Karpas-422 (cell line): Measurements from ENCODE around the gene TRPC4AP. TPM values are rescaled to one million over a fixed set of nuclear protein-coding genes. Genes with fewer than 3 reads are reported as not detected.

Source experiments
- DNase-seq: peaks from one replicate; pipeline ENCODE4 v3.0.0-alpha.2; 2015
- H2AFZ ChIP-seq: fragments of 200-600 bp; sonication (generic); 2 replicates; pipeline ENCODE4 v1.6.1; 2014; ENCODE audit warnings: antibody characterized with exemption, low read length, mixed read lengths
- H3K27ac ChIP-seq: fragments of 200-600 bp; sonication (generic); 2 replicates; pipeline ENCODE4 v1.5.1; 2014; ENCODE audit warnings: mild to moderate bottlenecking, low read length, moderate library complexity
- H3K27me3 ChIP-seq: fragments of 200-600 bp; sonication (generic); 2 replicates; pipeline ENCODE4 v1.6.1; 2014; ENCODE audit warnings: low read length, mixed read lengths
- H3K36me3 ChIP-seq: fragments of 200-600 bp; sonication (generic); 2 replicates; pipeline ENCODE4 v1.6.1; 2014; ENCODE audit warnings: low read length, mixed read lengths; ENCODE audit not compliant: insufficient read depth
- H3K4me1 ChIP-seq: fragments of 200-600 bp; sonication (generic); 2 replicates; pipeline ENCODE4 v1.6.1; 2014; ENCODE audit warnings: mild to moderate bottlenecking, low read length, mixed read lengths
- H3K4me2 ChIP-seq: fragments of 200-600 bp; sonication (generic); 2 replicates; pipeline ENCODE4 v1.6.1; 2014; ENCODE audit warnings: low read length, low read depth, mild to moderate bottlenecking; ENCODE audit not compliant: poor library complexity, severe bottlenecking
- H3K4me3 ChIP-seq: fragments of 200-600 bp; sonication (generic); 2 replicates; pipeline ENCODE4 v1.5.1; 2014; ENCODE audit warnings: mild to moderate bottlenecking, antibody characterized with exemption, low read length, mixed read lengths
- H3K79me2 ChIP-seq: fragments of 200-600 bp; sonication (generic); 2 replicates; pipeline ENCODE4 v1.6.1; 2014; ENCODE audit warnings: mild to moderate bottlenecking, low read length, mixed read lengths
- H3K9ac ChIP-seq: fragments of 200-600 bp; sonication (generic); 2 replicates; pipeline ENCODE4 v1.6.0; 2014; ENCODE audit warnings: low read length
- H3K9me2 ChIP-seq: fragments of 200-600 bp; sonication (generic), shearing (Covaris generic); replicated peaks from 2 replicates; pipeline ENCODE4 v1.6.0; 2014; ENCODE audit warnings: mild to moderate bottlenecking, low read length, moderate library complexity; ENCODE audit not compliant: insufficient read depth
- H3K9me3 ChIP-seq: fragments of 300-700, 200-600 bp; sonication (generic); 2 replicates; pipeline ENCODE4 v1.6.1; 2014; ENCODE audit warnings: low read length, mixed read lengths
- H4K20me1 ChIP-seq: fragments of 200-600 bp; sonication (generic); 2 replicates; pipeline ENCODE4 v1.6.1; 2014; ENCODE audit warnings: mild to moderate bottlenecking, antibody characterized with exemption, low read length, low read depth; ENCODE audit not compliant: insufficient read depth
- total RNA-seq: library from RNA; depleted of rRNA; stranded (reverse); fragments of >200 nt; shearing (Covaris generic); gene quantifications from 2 replicates; pipeline ENCODE4 v1.2.3, GENCODE V29; 2014; ENCODE audit warnings: low replicate concordance

TRPC4AP gene
- total RNA-seq, 1 experiment from 2014 or later, result 30.3 TPM

- H3K4me3 ChIP-seq, result no peak overlapping the region
- no peaks in the 10 kb centered on the region for H3K27me3 ChIP-seq
- no peaks in the 10 kb centered on the region for H4K20me1 ChIP-seq
- no peak overlapping the region for H3K9ac ChIP-seq
- DNase-seq, result no peak
- no peak overlapping the region for H3K27ac ChIP-seq
- peaks cover 3% of the 10 kb centered on the region for H3K4me1 ChIP-seq
- no peaks in the 10 kb centered on the region for H3K9me2 ChIP-seq
- H3K9me3 ChIP-seq, result no peaks in the 10 kb centered on the region
- H2AFZ ChIP-seq, result no peak overlapping the region
- peaks cover 4% of the 10 kb centered on the region; the same call in 1 of the 2 replicates for H3K36me3 ChIP-seq
- no peak overlapping the region for H3K4me2 ChIP-seq
- H3K79me2 ChIP-seq, result peaks cover 3% of the 10 kb centered on the region; the same call in 1 of the 2 replicates
Observed at GRCh38 chr20:35008411-35009342, 83.9 kb downstream of the TRPC4AP start.

GRCh38 chr20:35007891-35008290 lies 84.7 kb downstream of the TRPC4AP start:
- no peaks in the 10 kb centered on the region for H3K9me3 ChIP-seq

GRCh38 chr20:35007413-35007812 lies 85.2 kb downstream of the TRPC4AP start:
- Histone ChIP-seq H3K4me1 (no peaks in the 10 kb centered on the region), H3K4me3 (no peak overlapping the region), H2AFZ (no peak overlapping the region), H3K4me2 (no peak overlapping the region), H4K20me1 (no peaks in the 10 kb centered on the region), H3K36me3 (peaks cover 4% of the 10 kb centered on the region; the same call in 1 of the 2 replicates), H3K9me3 (no peaks in the 10 kb centered on the region), H3K9me2 (no peaks in the 10 kb centered on the region), H3K9ac (no peak overlapping the region), H3K27ac (no peak overlapping the region), H3K79me2 (no peaks in the 10 kb centered on the region), H3K27me3 (no peaks in the 10 kb centered on the region)
- DNase-seq, result no peak

More at GRCh38 chr20:35007891-35008290, 84.7 kb downstream of the TRPC4AP start:
- no peak overlapping the region for H3K4me2 ChIP-seq
- no peak overlapping the region for H3K9ac ChIP-seq
- DNase-seq, result no peak
- H3K27ac ChIP-seq, result no peak overlapping the region
- no peak overlapping the region for H3K4me3 ChIP-seq
- no peaks in the 10 kb centered on the region for H3K4me1 ChIP-seq
- no peaks in the 10 kb centered on the region for H3K79me2 ChIP-seq
- H4K20me1 ChIP-seq, result no peaks in the 10 kb centered on the region
- H3K27me3 ChIP-seq, result no peaks in the 10 kb centered on the region
- no peaks in the 10 kb centered on the region for H3K9me2 ChIP-seq
- no peak overlapping the region for H2AFZ ChIP-seq
- peaks cover 4% of the 10 kb centered on the region; the same call in 1 of the 2 replicates for H3K36me3 ChIP-seq

GRCh38 chr20:35006531-35006971 lies 86.1 kb downstream of the TRPC4AP start:
- no peaks in the 10 kb centered on the region for H4K20me1 ChIP-seq
- H3K9me3 ChIP-seq, result no peaks in the 10 kb centered on the region
- H3K36me3 ChIP-seq, result peaks cover 4% of the 10 kb centered on the region; the same call in 1 of the 2 replicates
- H3K4me1 ChIP-seq, result no peaks in the 10 kb centered on the region
- H2AFZ ChIP-seq, result no peak overlapping the region
- H3K79me2 ChIP-seq, result no peaks in the 10 kb centered on the region
- H3K9me2 ChIP-seq, result no peaks in the 10 kb centered on the region
- H3K4me3 ChIP-seq, result no peak overlapping the region
- H3K27ac ChIP-seq, result no peak overlapping the region
- H3K9ac ChIP-seq, result no peak overlapping the region
- no peaks in the 10 kb centered on the region for H3K27me3 ChIP-seq
- no peak for DNase-seq
- no peak overlapping the region for H3K4me2 ChIP-seq

- H3K9ac ChIP-seq, result no peak overlapping the region
- H3K36me3 ChIP-seq, result 0 out of 2 replicates have a peak, but pooled peaks cover 4% of the 10 kb centered on the region
- H3K79me2 ChIP-seq, result no peaks in the 10 kb centered on the region
- DNase-seq, result no peak
- no peak overlapping the region for H3K27ac ChIP-seq
- no peak overlapping the region for H3K4me3 ChIP-seq
- no peaks in the 10 kb centered on the region for H3K9me2 ChIP-seq
- H3K27me3 ChIP-seq, result no peaks in the 10 kb centered on the region
- H3K4me2 ChIP-seq, result no peak overlapping the region
- no peak overlapping the region for H2AFZ ChIP-seq
- H3K9me3 ChIP-seq, result no peaks in the 10 kb centered on the region
- H3K4me1 ChIP-seq, result no peaks in the 10 kb centered on the region; the same call in 1 of the 2 replicates
- no peaks in the 10 kb centered on the region for H4K20me1 ChIP-seq
Observed at GRCh38 chr20:35006009-35006408, 86.6 kb downstream of the TRPC4AP start.

- Histone ChIP-seq H3K79me2 (no peaks in the 10 kb centered on the region), H3K9ac (no peak overlapping the region), H3K4me1 (peaks cover 4% of the 10 kb centered on the region; the same call in 1 of the 2 replicates), H3K9me3 (no peaks in the 10 kb centered on the region), H3K4me3 (no peak overlapping the region), H4K20me1 (no peaks in the 10 kb centered on the region), H3K27ac (no peak overlapping the region), H3K9me2 (no peaks in the 10 kb centered on the region), H3K27me3 (no peaks in the 10 kb centered on the region), H2AFZ (no peak overlapping the region), H3K36me3 (0 out of 2 replicates have a peak, but pooled peaks cover 4% of the 10 kb centered on the region), H3K4me2 (no peak overlapping the region)
- DNase-seq, result no peak
Observed at GRCh38 chr20:35005463-35005961, 87.1 kb downstream of the TRPC4AP start.

- H3K9ac ChIP-seq, result no peak overlapping the region
- H3K9me3 ChIP-seq, result no peaks in the 10 kb centered on the region
- H3K36me3 ChIP-seq, result 0 out of 2 replicates have a peak, but pooled peaks cover 4% of the 10 kb centered on the region
- no peaks in the 10 kb centered on the region for H4K20me1 ChIP-seq
- H3K4me1 ChIP-seq, result peaks cover 4% of the 10 kb centered on the region; the same call in 1 of the 2 replicates
- no peaks in the 10 kb centered on the region for H3K79me2 ChIP-seq
- no peak for DNase-seq
- H3K4me2 ChIP-seq, result no peak overlapping the region
- H3K27me3 ChIP-seq, result no peaks in the 10 kb centered on the region
- no peak overlapping the region for H3K4me3 ChIP-seq
- H3K27ac ChIP-seq, result no peak overlapping the region
- no peak overlapping the region for H2AFZ ChIP-seq
- H3K9me2 ChIP-seq, result no peaks in the 10 kb centered on the region
Observed at GRCh38 chr20:35004749-35005462, 87.7 kb downstream of the TRPC4AP start.
